ENCODE data around the gene BAG5. TPM values are rescaled to one million over a fixed set of nuclear protein-coding genes. Genes with fewer than 3 reads are reported as not detected.
"Not testable (repeated sequence)": the region's sequence is repeated elsewhere in the genome, so short reads cannot be mapped to it uniquely, and the experiment has no call there.

BAG5 gene
- total RNA-seq, 1 experiment from 2014 or later: 36.5 TPM

DNA sequence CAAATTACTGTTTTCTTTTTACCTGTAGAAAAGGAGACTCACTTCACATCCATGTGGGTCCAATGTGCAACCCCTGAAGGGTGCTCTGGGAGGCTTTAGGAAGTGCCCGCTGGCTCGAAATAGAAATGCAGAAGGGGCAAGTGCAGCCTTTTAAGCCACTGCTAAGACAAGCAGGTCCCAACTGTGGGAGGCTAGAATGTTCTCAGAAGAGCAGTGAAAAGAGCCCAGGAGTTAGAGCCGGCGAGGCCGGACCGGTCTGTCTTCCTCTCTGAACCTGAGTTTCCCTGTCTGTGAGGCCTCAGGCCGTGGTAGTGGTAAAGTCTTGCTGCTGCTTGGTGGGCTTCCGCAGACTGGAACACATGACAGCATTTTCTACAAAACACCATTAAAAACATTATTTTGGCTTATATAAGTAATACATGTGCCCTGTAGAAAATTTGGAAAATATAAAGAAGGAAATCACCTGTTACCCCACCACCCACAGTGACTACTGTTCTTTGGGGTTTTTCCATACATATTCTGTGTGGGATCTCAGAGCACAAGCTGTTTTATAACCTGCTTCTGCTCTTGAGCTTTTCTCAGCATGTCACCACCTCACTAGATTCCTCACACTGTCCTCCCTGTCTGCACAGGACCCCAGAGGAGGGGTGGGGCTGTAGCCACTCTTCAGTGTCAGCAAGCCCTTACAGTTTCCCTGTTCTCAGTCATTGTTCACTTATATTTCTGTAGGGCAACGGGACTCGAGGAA, 45.9 kb downstream of the BAG5 start:
- no peak for DNase-seq
- Mint-ChIP-seq H3K27me3 (ENCODE audit: unreplicated experiment) (no peaks in the 10 kb centered on the region), H3K4me3 (ENCODE audit: low read depth, unreplicated experiment) (no peak overlapping the region), H3K27ac (ENCODE audit: unreplicated experiment) (no peak overlapping the region), H3K4me1 (ENCODE audit: low read depth, unreplicated experiment) (peaks cover 5% of the 10 kb centered on the region), H3K36me3 (ENCODE audit: insufficient read depth, unreplicated experiment) (peaks cover 47% of the 10 kb centered on the region), H3K9me3 (ENCODE audit: low read depth, unreplicated experiment) (no peaks in the 10 kb centered on the region)
- TF ChIP-seq, protein P1, sequence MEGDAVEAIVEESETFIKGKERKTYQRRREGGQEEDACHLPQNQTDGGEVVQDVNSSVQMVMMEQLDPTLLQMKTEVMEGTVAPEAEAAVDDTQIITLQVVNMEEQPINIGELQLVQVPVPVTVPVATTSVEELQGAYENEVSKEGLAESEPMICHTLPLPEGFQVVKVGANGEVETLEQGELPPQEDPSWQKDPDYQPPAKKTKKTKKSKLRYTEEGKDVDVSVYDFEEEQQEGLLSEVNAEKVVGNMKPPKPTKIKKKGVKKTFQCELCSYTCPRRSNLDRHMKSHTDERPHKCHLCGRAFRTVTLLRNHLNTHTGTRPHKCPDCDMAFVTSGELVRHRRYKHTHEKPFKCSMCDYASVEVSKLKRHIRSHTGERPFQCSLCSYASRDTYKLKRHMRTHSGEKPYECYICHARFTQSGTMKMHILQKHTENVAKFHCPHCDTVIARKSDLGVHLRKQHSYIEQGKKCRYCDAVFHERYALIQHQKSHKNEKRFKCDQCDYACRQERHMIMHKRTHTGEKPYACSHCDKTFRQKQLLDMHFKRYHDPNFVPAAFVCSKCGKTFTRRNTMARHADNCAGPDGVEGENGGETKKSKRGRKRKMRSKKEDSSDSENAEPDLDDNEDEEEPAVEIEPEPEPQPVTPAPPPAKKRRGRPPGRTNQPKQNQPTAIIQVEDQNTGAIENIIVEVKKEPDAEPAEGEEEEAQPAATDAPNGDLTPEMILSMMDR (IDR thresholded peaks at IDR 0.05; ENCODE audit: unreplicated experiment): no peak
- CTCF ChIA-PET: interaction anchor here (0.6 kb wide), 1 partner anchor 12 kb away, joined by 4 read pairs; the partner anchor contains the start of gene TRMT61A
- BruUV-seq (replicated peaks): no TSS peak
- intact Hi-C loops (cut with micrococcal nuclease; ENCODE audit: unreplicated experiment): no loop called here

DNA sequence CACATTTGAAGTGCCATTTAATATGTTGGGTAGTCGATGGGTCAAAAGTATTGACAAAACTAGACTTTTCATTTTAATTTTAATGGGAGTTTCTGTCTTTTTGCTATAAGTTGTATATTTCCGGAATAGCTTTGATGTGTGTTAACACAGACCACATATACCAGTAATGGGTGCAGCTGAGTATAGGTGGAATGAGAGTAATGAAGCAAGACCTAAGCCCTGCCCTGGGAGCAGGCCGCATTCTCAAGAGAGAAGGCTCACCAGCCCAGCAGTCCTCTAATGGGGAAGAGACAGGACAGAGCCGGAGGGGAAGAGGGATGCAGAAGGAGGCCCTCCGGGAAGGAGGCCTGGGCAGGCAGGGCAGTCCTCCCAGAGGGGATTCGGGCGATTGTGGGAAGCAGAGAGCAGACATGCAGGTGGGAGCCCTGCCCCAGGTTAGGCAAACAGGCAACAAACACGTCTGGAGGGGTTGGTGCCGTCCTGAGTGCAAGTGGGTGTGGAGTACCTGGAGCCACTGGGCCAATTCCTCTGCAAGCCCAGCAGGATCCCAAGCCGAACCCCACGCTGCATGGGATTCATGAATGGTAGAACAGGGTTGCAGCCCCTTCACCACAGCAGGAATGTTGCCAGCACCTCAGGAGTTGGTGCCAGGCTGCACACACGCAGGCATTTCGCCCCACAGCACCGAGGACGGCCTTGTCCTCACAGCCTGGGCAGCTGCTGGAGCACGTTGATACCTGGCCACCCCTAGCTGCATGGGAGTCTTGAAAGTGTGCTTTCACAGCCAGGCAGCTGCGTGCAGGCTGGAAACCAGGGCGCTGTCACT, 47.6 kb downstream of the BAG5 start:
- DNase-seq: no peak
- intact Hi-C loops (cut with micrococcal nuclease; ENCODE audit: unreplicated experiment): no loop called here
- CTCF ChIA-PET: no interaction called here

DNA sequence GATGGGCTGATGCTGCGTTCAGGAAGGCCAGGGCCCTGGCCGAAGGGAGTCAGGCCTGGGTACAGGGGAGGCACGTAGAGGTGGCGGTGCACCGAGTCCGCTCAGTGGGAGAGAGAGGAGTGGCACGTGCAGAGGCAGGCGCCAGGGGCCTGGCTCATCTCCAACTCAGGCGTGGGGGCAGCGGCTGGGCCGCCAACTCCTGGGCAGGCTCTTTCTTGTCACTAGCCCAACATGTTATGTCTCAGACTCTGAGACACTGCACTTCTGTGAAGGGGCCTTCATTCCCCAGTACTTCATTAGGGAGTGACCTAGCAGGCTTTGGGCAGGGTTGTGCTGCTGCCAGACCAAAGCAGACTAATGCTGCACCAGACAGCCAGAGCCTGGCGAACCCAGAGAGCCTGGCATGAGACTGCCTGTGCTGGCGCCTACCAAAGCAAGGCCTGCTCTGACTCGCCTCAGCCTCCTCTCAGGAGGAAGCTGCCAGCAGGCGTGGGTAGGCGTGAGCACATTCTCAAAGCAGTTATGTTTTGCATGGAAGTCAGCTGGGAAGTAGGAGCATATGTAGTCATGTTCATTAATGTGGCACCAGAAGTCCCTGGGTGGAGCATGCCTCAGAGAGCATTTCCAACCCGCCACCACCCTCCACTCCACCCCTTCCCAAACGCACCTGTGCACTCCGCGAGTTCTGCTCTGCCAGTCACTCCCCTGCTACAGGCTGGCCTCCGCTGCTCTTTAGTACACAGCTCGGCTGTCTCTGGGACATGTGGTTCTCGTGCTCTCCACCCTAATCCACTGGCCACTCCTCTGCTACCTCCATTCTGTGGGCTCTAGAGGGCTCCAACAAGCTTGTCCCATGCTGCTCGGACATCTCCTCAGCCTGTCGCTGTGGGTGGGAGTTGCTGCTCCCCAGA, 49.5 kb downstream of the BAG5 start:
- no peaks in the 10 kb centered on the region for H3K27me3 Mint-ChIP-seq (ENCODE audit: unreplicated experiment)
- no peaks in the 10 kb centered on the region for H3K4me1 Mint-ChIP-seq (ENCODE audit: low read depth, unreplicated experiment)
- intact Hi-C loops (cut with micrococcal nuclease; ENCODE audit: unreplicated experiment): no loop called here
- H3K9me3 Mint-ChIP-seq (ENCODE audit: low read depth, unreplicated experiment): no peaks in the 10 kb centered on the region
- CTCF ChIA-PET: no interaction called here
- TF ChIP-seq, protein P1 (IDR thresholded peaks at IDR 0.05; ENCODE audit: unreplicated experiment): no peak
- H3K27ac Mint-ChIP-seq (ENCODE audit: unreplicated experiment): no peak overlapping the region
- no peak for DNase-seq
- no TSS peak for BruUV-seq (replicated peaks)
- H3K4me3 Mint-ChIP-seq (ENCODE audit: low read depth, unreplicated experiment): no peak overlapping the region
- peaks cover 57% of the 10 kb centered on the region for H3K36me3 Mint-ChIP-seq (ENCODE audit: insufficient read depth, unreplicated experiment)

More for the DNA sequence above, 47.6 kb downstream of the BAG5 start:
- Mint-ChIP-seq H3K4me3 (ENCODE audit: low read depth, unreplicated experiment) (no peak overlapping the region), H3K27ac (ENCODE audit: unreplicated experiment) (peak overlapping the region; percentile 58), H3K9me3 (ENCODE audit: low read depth, unreplicated experiment) (no peaks in the 10 kb centered on the region), H3K4me1 (ENCODE audit: low read depth, unreplicated experiment) (peaks cover 5% of the 10 kb centered on the region), H3K36me3 (ENCODE audit: insufficient read depth, unreplicated experiment) (peaks cover 63% of the 10 kb centered on the region), H3K27me3 (ENCODE audit: unreplicated experiment) (no peaks in the 10 kb centered on the region)
- BruUV-seq (replicated peaks): no TSS peak
- TF ChIP-seq, protein P1 (IDR thresholded peaks at IDR 0.05; ENCODE audit: unreplicated experiment): no peak

DNA sequence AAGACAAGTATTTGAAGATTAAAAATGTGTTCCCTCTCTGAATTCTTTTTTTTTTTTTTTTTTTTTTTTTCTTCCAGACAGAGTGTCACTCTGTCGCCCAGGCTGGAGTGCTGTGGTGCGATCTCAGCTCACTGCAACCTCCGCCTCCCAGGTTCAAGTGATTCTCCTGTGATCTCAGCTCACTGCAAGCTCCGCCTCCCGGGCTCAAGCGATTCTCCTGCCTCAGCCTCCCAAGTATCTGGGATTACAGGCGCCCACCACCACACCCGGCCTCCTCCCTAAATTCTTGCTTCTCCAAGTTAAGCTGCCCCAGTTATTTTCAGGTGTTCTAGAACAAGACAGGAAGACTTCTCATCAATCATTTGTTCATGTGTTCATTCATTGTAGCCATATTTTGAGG, 50.3 kb downstream of the BAG5 start:
- DNase-seq; H3K4me3 Mint-ChIP-seq (ENCODE audit: low read depth, unreplicated experiment); CTCF ChIA-PET; H3K4me1 Mint-ChIP-seq (ENCODE audit: low read depth, unreplicated experiment); H3K9me3 Mint-ChIP-seq (ENCODE audit: low read depth, unreplicated experiment); BruUV-seq (replicated peaks); H3K27me3 Mint-ChIP-seq (ENCODE audit: unreplicated experiment); H3K27ac Mint-ChIP-seq (ENCODE audit: unreplicated experiment); intact Hi-C loops (cut with micrococcal nuclease; ENCODE audit: unreplicated experiment): not testable (repeated sequence)
- H3K36me3 Mint-ChIP-seq (ENCODE audit: insufficient read depth, unreplicated experiment): peaks cover 60% of the 10 kb centered on the region

All from Calu3 (cell line).